ENCODE data around the gene COL13A1. TPM values are rescaled to one million over a fixed set of nuclear protein-coding genes. Genes with fewer than 3 reads are reported as not detected.

COL13A1 gene
- total RNA-seq, 3 donors from 2014 or later (not counting 1 experiment from before 2014, with no cell fraction given): 5.2 to 22.0 (median 10.3) TPM

GRCh38 chr10:69885379-69886013, 83.8 kb downstream of the COL13A1 start:
- no peaks in the 10 kb centered on the region for H3K36me3 Mint-ChIP-seq
- H3K27me3 ChIP-seq (ENCODE audit: control insufficient read depth, insufficient read depth, low read length): no peaks in the 10 kb centered on the region
- DNase-seq (no peak), ATAC-seq (no peak)
- H3K9me3 Mint-ChIP-seq: no peaks in the 10 kb centered on the region
- H3K4me1 Mint-ChIP-seq: peaks cover 0 to 6% of the 10 kb centered on the region in 2 donors
- no peak overlapping the region for H3K4me3 Mint-ChIP-seq
- no peak overlapping the region for H3K27ac ChIP-seq (ENCODE audit: low read length)
- no peaks in the 10 kb centered on the region for H3K36me3 ChIP-seq (ENCODE audit: control insufficient read depth, insufficient read depth, low read length)
- intact Hi-C loops (cut with micrococcal nuclease): no loop called here
- no peaks in the 10 kb centered on the region for H3K9me3 ChIP-seq (ENCODE audit: control insufficient read depth, insufficient read depth, low read length)
- H3K4me1 ChIP-seq (ENCODE audit: control insufficient read depth, insufficient read depth, low read length): no peaks in the 10 kb centered on the region
- no peak overlapping the region for H3K4me3 ChIP-seq (ENCODE audit: low read length)
- no peak for TF ChIP-seq CTCF (IDR thresholded peaks at IDR 0.05)
- 90% methylated on average over 8 of the region's 8 CpGs for WGBS (ENCODE audit: insufficient coverage)
- peaks cover 0 to 10% of the 10 kb centered on the region in 2 donors for H3K27me3 Mint-ChIP-seq (ENCODE audit: low read depth in 2 of 2)
- no peak overlapping the region for H3K27ac Mint-ChIP-seq

GRCh38 chr10:69888882-69889584, 87.3 kb downstream of the COL13A1 start:
- Histone ChIP-seq H3K27ac (ENCODE audit: low read length) (no peak overlapping the region), H3K27me3 (ENCODE audit: control insufficient read depth, insufficient read depth, low read length) (no peaks in the 10 kb centered on the region), H3K4me3 (ENCODE audit: low read length) (no peak overlapping the region), H3K36me3 (ENCODE audit: control insufficient read depth, insufficient read depth, low read length) (no peaks in the 10 kb centered on the region), H3K9me3 (ENCODE audit: control insufficient read depth, insufficient read depth, low read length) (no peaks in the 10 kb centered on the region), H3K4me1 (ENCODE audit: control insufficient read depth, insufficient read depth, low read length) (no peaks in the 10 kb centered on the region)
- Mint-ChIP-seq H3K4me1 (no peaks in the 10 kb centered on the region), H3K27ac (no peak overlapping the region), H3K9me3 (no peaks in the 10 kb centered on the region), H3K4me3 (no peak overlapping the region), H3K36me3 (no peaks in the 10 kb centered on the region), H3K27me3 (ENCODE audit: low read depth in 2 of 2) (no peaks in the 10 kb centered on the region)
- no peak for TF ChIP-seq CTCF (IDR thresholded peaks at IDR 0.05)
- ATAC-seq: no peak
- intact Hi-C loops (cut with micrococcal nuclease): no loop called here
- WGBS (ENCODE audit: insufficient coverage): 81% methylated on average over 12 of the region's 12 CpGs
- no peak for DNase-seq

- no peak for DNase-seq
- Histone ChIP-seq H3K36me3 (ENCODE audit: control insufficient read depth, insufficient read depth, low read length) (no peaks in the 10 kb centered on the region), H3K4me1 (ENCODE audit: control insufficient read depth, insufficient read depth, low read length) (no peaks in the 10 kb centered on the region), H3K9me3 (ENCODE audit: control insufficient read depth, insufficient read depth, low read length) (no peaks in the 10 kb centered on the region), H3K27me3 (ENCODE audit: control insufficient read depth, insufficient read depth, low read length) (no peaks in the 10 kb centered on the region), H3K4me3 (ENCODE audit: low read length) (no peak overlapping the region), H3K27ac (ENCODE audit: low read length) (no peak overlapping the region)
- intact Hi-C loops (cut with micrococcal nuclease): no loop called here
- Mint-ChIP-seq H3K27ac (no peak overlapping the region), H3K36me3 (no peaks in the 10 kb centered on the region), H3K4me1 (no peaks in the 10 kb centered on the region), H3K4me3 (no peak overlapping the region), H3K9me3 (no peaks in the 10 kb centered on the region), H3K27me3 (ENCODE audit: low read depth in 2 of 2) (no peaks in the 10 kb centered on the region)
- TF ChIP-seq CTCF (IDR thresholded peaks at IDR 0.05): no peak
- no peak for ATAC-seq
- WGBS (ENCODE audit: insufficient coverage): 79% methylated on average over 5 of the region's 7 CpGs
Observed at GRCh38 chr10:69890065-69890847, 88.5 kb downstream of the COL13A1 start.

All from natural killer cell (primary cell).